GM19240 (cell line): Measurements from ENCODE around the gene ZDHHC18.

Experiments used
- DNase-seq: peaks from one replicate; pipeline ENCODE4 v3.0.0; 2011; ENCODE audit warnings: low spot score; ENCODE audit not compliant: insufficient read length

The ZDHHC18 gene

DNA sequence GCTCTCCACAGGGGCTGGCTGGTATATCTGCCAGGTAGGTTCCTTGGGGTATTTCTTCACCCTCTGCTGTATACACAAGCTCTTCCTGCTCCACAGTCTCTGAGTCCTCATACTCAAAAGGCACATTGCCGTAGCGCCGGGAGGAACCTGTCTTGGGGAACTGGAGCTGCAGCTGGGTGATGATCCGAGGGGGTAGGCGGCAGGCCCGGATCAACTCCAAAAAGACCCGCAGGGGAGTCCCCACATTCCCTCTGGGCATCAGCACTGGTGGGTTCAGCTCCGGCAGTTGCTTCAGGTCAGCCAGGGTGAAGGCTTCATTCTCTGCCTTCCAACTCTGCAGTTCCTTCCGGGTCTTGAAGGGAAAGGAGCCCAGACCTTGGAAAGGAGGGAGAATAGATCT, 70.9 kb downstream of the ZDHHC18 start:
- no peak for DNase-seq

GRCh38 chr1:26900001-26900814, 73.7 kb downstream of the ZDHHC18 start, which contains the start of gene GPATCH3:
Gene GPATCH3 (minus strand): TSS chr1:26900467. CDS start chr1:26900442, 25 bp downstream.
- peak; percentile 83 for DNase-seq

- no peak for DNase-seq
Observed at GRCh38 chr1:26900815-26901511, 74.5 kb downstream of the ZDHHC18 start.
